PC-9 (cell line): ENCODE results near the gene SLC25A45. TPM values are rescaled to one million over a fixed set of nuclear protein-coding genes. Genes with fewer than 3 reads are reported as not detected.

Experiments used
- BruUV-seq: library from RNA; stranded (reverse); fragments of 400-500 nt; replicated peaks from 2 replicates; lab custom pipeline; 2021; lab: Mats Ljungman, UMichigan
- CTCF ChIA-PET: fragments of 300-600 bp; sonication (Branson Sonifier 250); formaldehyde crosslinking; loops from one replicate; lab custom pipeline; 2022; ENCODE audit warnings: antibody characterized with exemption; lab: Charles Lee
- POLR2A ChIA-PET: fragments of 300-600 bp; sonication (Branson Sonifier 250); formaldehyde crosslinking; loops from one replicate; lab custom pipeline; 2022; ENCODE audit warnings: antibody characterized with exemption; ENCODE audit not compliant: unreplicated experiment; lab: Charles Lee
- DNase-seq, 2 experiments: peaks; one replicate each; pipeline versions ENCODE4 v3.0.0 to v3.0.0-alpha.2; 2015 to 2022; ENCODE audit warnings: mixed read lengths in 1 of 2
- H2AFZ ChIP-seq: fragments of 200-600 bp; sonication (generic); 2 replicates; pipeline ENCODE4 v1.8.1; 2017; ENCODE audit warnings: antibody characterized with exemption
- H3F3A ChIP-seq: fragments of 200-600 bp; sonication (generic); 2 replicates; pipeline ENCODE4 v1.8.1; 2017; ENCODE audit warnings: antibody characterized with exemption, mild to moderate bottlenecking, low read depth; ENCODE audit not compliant: insufficient read depth
- H3K27ac ChIP-seq: fragments of 200-600 bp; sonication (generic); 2 replicates; pipeline ENCODE4 v1.6.1; 2016; ENCODE audit warnings: mixed run types
- H3K27me3 ChIP-seq: fragments of 200-600 bp; sonication (generic); 2 replicates; pipeline ENCODE4 v1.6.1; 2016; ENCODE audit warnings: low read depth, mixed run types; ENCODE audit not compliant: insufficient read depth
- H3K36me3 ChIP-seq: fragments of 200-600 bp; sonication (generic); 2 replicates; pipeline ENCODE4 v1.6.1; 2016; ENCODE audit warnings: low read depth, mixed run types
- H3K4me1 ChIP-seq: fragments of 200-600 bp; sonication (generic); replicated peaks from 2 replicates; pipeline ENCODE4 v1.6.1; 2016; ENCODE audit warnings: mixed run types; ENCODE audit not compliant: insufficient read depth
- H3K4me2 ChIP-seq: fragments of 200-600 bp; sonication (generic); 2 replicates; pipeline ENCODE4 v1.6.1; 2017; ENCODE audit warnings: mixed run types
- H3K4me3 ChIP-seq: fragments of 200-600 bp; sonication (generic); 2 replicates; pipeline ENCODE4 v1.6.1; 2016; ENCODE audit warnings: mixed run types
- H3K79me2 ChIP-seq: fragments of 200-600 bp; sonication (generic); 2 replicates; pipeline ENCODE4 v1.6.1; 2017; ENCODE audit warnings: low read depth, mixed run types
- H3K9me2 ChIP-seq: fragments of 200-600 bp; sonication (generic); 2 replicates; pipeline ENCODE4 v1.8.1; 2017; ENCODE audit warnings: mild to moderate bottlenecking; ENCODE audit not compliant: insufficient read depth
- H3K9me3 ChIP-seq: fragments of 200-600 bp; sonication (generic); 2 replicates; pipeline ENCODE4 v1.8.1; 2016; ENCODE audit warnings: low read depth; ENCODE audit not compliant: insufficient read depth
- H4K20me1 ChIP-seq: fragments of 200-600 bp; sonication (generic); 2 replicates; pipeline ENCODE4 v1.8.1; 2017; ENCODE audit not compliant: insufficient read depth
- CTCF ChIP-seq: fragments of 200-600 bp; sonication (generic); conservative IDR thresholded peaks from 2 replicates; pipeline ENCODE4 v1.6.1; 2017; ENCODE audit warnings: mixed run types, antibody characterized with exemption, mild to moderate bottlenecking, moderate library complexity
- EZH2 ChIP-seq: fragments of 200-600 bp; sonication (generic); IDR thresholded peaks from 2 replicates; pipeline ENCODE4 v1.8.0; 2017; ENCODE audit warnings: antibody characterized with exemption, low read depth
- intact Hi-C: fragments of 100-400 bp; cut with micrococcal nuclease; formaldehyde crosslinking; loops from one replicate; pipeline ENCODE4 v1.10.0; 2022; ENCODE audit not compliant: unreplicated experiment
- total RNA-seq: library from RNA; stranded (reverse); gene quantifications from 2 replicates; pipeline ENCODE4 v1.2.3, GENCODE V29; 2021

The SLC25A45 gene
- total RNA-seq, 1 experiment from 2014 or later, result 9.8 TPM

DNA sequence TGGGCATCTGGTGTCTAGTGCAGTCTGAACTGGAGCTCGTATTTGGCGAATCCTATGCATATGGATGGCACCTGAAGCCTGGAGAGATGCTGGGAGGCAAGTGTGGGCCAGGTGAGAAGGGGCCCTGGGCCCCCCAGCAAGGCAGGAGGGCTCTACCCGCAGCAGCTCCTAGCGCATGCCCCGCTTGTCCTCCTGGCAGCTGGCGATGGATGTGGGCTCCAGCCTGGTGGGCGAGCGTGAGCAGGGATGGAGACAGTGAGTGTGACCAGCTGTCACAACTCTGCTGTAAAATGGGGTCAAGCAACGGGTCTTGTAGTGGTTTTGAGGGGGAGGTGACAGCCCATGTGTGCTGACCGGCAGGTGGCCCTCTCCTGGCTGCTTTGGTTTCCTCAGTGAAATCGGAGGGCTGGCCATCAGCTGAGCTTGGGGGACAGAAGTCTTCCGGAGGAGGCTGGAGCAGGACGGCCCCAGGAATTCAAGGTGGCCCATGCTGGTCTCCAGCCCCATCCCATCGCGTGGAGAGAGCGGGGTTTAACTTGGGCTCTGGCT is 16.0 kb upstream of the SLC25A45 start:
- Histone ChIP-seq H3K27me3 (no peaks in the 10 kb centered on the region), H3K36me3 (no peaks in the 10 kb centered on the region), H3K9me3 (no peaks in the 10 kb centered on the region), H3K9me2 (no peaks in the 10 kb centered on the region), H3K4me2 (no peak overlapping the region), H2AFZ (no peak overlapping the region), H3K4me1 (no peaks in the 10 kb centered on the region), H3K27ac (no peak overlapping the region), H3K4me3 (no peak overlapping the region), H3F3A (peaks cover 14% of the 10 kb centered on the region; the same call in 1 of the 2 replicates), H3K79me2 (no peaks in the 10 kb centered on the region), H4K20me1 (no peaks in the 10 kb centered on the region)
- intact Hi-C loops, result no loop called here
- CTCF ChIA-PET, result no interaction called here
- no peak for DNase-seq
- POLR2A ChIA-PET, result interaction anchor here (0.6 to 0.7 kb wide), 2 partner anchors 122 to 252 kb away, joined by 3 to 4 read pairs; no protein-coding TSS in a partner anchor
- TF ChIP-seq CTCF, result no peak
- no peak for TF ChIP-seq EZH2
- no TSS peak for BruUV-seq

- TF ChIP-seq EZH2, result no peak
- no peak for TF ChIP-seq CTCF
- Histone ChIP-seq H3K27ac (no peak overlapping the region), H2AFZ (no peak overlapping the region), H3K79me2 (no peaks in the 10 kb centered on the region), H3K4me1 (no peaks in the 10 kb centered on the region), H3K27me3 (no peaks in the 10 kb centered on the region), H3K9me2 (no peaks in the 10 kb centered on the region), H3K9me3 (no peaks in the 10 kb centered on the region), H4K20me1 (no peaks in the 10 kb centered on the region), H3K4me3 (no peak overlapping the region), H3K36me3 (no peaks in the 10 kb centered on the region), H3F3A (peaks cover 5% of the 10 kb centered on the region; the same call in 1 of the 2 replicates), H3K4me2 (no peak overlapping the region)
- no peak for DNase-seq
- BruUV-seq, result no TSS peak
- CTCF ChIA-PET, result no interaction called here
- intact Hi-C loops, result no loop called here
- POLR2A ChIA-PET, result interaction anchor here (0.5 to 0.6 kb wide), 2 partner anchors 102 to 111 kb away, joined by 4 read pairs; partner anchors contain the start of gene MALAT1
Measured at GRCh38 chr11:65396769-65397745, 14.6 kb upstream of the SLC25A45 start.

GRCh38 chr11:65395961-65396530 is 13.6 kb upstream of the SLC25A45 start:
- Histone ChIP-seq H3K4me1 (no peaks in the 10 kb centered on the region), H3K4me3 (no peak overlapping the region), H3K27me3 (no peaks in the 10 kb centered on the region), H3K79me2 (no peaks in the 10 kb centered on the region; the same call in 1 of the 2 replicates), H3F3A (no peaks in the 10 kb centered on the region), H3K4me2 (no peak overlapping the region), H4K20me1 (no peaks in the 10 kb centered on the region), H3K27ac (no peak overlapping the region), H3K36me3 (no peaks in the 10 kb centered on the region), H2AFZ (no peak overlapping the region), H3K9me3 (no peaks in the 10 kb centered on the region), H3K9me2 (no peaks in the 10 kb centered on the region)
- BruUV-seq, result no TSS peak
- ChIA-PET CTCF (no interaction called here), POLR2A (interaction anchor here (0.5 kb wide), 1 partner anchor 113 kb away, joined by 4 read pairs; no protein-coding TSS in a partner anchor)
- no peak for DNase-seq
- no peak for TF ChIP-seq CTCF
- TF ChIP-seq EZH2, result no peak
- intact Hi-C loops, result no loop called here
